Suppressor macrophage treated with lipopolysaccharide for 4 hours (primary cell): ENCODE results near the gene SEMA3A.

Experiments
- DNase-seq: peaks from one replicate; pipeline ENCODE4 v3.0.0-alpha.2; 2020

Gene SEMA3A

DNA sequence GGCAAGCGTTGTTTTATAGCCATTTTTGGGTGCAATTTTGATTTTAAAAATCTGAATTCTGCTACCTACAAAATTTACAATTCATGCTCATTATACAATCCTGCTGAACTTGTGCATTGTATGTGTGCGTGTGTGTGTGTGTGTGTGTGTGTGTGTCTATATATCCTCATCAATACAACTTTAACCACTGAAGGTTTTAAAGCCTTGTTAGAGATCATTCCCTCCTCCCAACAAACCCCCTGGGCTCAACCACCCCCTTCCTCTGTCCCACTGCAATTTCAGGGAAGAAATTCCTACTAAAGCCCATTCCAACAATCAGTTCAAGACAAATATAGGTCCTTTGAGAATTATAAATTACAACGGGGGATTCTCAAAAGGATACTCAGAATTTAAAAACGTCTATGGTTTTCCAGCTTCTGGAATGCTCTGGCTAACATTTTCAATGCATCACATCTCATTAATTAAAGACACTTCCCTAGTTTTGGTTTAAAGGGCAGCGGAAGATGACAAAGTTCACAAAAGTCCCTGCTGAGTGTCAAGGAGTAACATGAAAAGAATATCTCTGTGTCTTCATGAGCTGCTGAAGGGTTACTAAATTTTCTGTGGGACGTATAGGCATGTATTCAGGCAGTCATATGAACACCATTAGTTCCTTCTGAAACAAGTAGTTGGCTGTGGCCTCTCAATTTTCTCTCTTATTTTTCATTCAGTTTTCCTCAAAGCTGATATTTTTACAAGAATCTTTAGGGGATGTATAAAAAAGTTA is 889 bp upstream of the SEMA3A start:
- DNase-seq, result peak; percentile 49

DNA sequence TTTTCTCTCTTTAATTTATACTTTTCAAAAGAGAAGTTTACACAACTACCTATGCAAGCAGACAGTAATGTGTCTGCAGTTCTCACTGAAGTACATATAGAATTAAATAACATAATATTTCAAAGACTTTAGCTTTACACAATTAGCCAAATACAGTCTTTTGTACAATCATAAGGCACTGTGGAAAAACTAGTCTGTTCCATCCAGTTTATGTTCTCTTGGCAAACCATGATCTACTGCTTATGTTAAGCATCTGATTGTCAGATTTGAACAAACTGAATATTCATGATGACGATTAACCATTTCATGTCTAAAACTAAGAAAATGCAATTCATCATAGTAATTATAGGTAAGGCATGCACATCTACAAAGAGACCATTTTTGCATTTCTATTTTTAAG is 842 bp downstream of the SEMA3A start:
- DNase-seq, result no peak

DNA sequence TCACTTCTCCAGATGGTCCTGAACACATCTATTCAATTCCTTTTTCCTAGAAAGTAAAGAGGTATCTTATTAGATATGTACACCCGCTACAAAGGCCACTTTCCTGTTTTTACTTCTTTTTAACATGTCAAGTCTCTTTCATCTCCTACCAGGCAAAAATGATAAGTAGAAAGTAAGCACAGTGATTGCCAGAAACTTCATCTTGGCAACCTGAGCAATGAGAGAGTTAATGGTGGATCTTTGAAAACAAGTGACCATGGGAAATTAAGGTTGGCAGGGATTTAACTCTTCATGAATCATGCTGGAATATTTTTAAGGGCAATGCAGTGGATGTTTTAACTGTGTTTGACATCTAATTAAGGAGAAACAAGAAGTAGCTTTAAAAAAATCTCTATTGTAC is 2.7 kb downstream of the SEMA3A start:
- DNase-seq, result no peak

DNA sequence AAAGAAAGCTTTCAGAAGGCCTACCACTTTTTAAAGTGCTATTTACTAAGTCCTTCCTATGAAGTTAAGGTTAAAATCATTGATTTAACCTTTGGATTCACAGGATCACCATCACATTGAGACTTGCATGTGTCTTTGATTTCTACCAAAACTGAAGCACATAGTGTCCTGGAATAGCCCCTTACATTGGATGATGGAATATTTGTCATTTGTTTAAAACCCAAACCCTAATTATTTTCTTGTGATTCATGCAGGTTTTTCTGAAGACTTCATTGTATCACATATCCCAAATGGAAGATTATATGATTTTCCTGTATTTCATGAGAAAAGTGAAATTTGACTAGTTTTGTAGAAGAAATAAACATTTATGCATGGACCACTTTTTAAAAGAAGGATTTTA is 3.3 kb downstream of the SEMA3A start:
- DNase-seq, result no peak

DNA sequence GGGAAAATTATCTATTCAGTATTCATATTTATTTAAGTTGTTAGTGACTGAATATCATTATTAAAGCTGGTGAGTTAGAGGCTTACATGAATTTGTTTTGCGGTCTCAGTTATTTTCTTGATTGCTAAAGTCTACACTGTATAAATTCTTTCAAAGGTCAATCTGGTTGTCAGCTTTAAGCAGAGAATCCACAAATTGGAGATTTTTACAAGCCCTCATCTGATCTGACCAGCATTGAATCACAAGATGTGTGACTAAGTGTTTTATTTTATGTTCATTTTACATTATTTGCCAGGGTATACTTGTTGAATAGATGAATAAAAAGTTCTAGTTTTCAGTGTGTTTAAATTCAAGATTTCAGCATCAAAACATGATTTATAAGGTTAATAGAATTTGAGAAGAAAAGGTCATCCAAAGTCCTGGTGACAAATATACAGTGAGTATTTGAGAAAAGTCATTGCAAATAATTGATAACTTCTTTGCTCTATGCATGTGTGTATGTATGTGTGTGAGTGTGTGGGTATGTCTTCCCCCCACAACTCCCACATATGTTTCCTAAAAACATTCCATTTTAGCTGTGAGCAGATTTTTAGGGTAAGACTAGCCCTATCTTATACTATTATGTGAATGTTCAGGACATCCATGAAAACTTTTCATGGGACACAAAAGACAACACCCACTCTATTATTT is 4.4 kb downstream of the SEMA3A start:
- DNase-seq, result no peak

DNA sequence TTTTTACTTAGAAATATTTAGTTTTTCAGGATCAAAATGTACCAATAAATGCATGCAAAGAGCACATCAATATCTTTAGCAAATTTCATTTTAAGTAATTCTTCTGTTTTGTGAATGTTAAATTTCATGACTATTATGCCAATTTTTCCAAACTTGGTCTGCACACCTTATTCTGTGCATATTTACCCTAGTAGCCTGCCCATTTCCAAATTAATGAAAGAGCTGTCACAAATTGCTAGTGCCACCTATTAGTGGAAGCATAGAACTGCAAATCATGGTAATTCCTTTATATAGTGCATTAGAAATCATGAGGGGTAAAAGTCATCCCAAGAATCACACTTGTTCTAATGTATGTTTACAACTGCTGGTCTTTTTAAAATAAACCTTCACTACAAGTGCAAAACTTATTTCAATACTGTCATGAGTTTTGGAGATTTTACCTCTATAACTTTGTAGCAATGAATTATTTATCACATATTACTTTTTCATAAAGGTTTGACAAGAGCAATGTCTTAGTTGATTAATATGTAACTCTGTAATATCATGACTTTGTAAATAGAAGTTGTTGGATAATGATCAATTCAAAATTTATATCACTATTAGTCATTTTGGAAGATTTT is 5.7 kb downstream of the SEMA3A start:
- no peak for DNase-seq

DNA sequence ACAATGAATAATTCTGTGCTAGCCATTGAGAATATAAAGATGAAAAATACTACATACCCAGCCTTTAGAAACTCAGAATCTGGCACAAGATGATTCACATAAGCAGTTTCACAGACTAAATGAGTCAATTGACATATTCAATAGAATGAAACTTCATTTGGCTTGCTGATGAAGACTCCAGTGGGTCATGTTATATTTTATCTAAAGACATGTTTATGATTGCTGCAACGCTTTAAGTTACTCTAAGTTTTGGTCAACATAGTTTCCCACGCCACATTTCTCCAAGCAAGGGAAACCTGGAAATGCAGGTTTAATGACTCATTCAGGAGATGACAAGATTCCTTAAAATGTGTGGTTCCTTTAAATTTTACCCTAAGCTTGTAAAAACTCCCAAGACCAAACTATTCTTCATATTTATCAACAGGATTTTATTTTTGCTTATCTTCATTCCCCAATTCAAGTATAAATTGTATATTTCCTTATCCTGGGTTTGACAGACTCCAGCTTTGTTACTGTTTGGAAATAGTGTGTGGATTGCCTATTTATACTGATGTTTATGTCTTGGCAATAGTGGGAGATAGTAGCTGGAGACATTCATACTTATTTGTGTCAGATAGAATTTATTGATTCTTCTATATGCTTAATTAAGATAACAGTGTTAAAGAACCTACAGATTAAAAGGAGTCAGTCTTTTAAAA is 6.6 kb downstream of the SEMA3A start:
- no peak for DNase-seq

DNA sequence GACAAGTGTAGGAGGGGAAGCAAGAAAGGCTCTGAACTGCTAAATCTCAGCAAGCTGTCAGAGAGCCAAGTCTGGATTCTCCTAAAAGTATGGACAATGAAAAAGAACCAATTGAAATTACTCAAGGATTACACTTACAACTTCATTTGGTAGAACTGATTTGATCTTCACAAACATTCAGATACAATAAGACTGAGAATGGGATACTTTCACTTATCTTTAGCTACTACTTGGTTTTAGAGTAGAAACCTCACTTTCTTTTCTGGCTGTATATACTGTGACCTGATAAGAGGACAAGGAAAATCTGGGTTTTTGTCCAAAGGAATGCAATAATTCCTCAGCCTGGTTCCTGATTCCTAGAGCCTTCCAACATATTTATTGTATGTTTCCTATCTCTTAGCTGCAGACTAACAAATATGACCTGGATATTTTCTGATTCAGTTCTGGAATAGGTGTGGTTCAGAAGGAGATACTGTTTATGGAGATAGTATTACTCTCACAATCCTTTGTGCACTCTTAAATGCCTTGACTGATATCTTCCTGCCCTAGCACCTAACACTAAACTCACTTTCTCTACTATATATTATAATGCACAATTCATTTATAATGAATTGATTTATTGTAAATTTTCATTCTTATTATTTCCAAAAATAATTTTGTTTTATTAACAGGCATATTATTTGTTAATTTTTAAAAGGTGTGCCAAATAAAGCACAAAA is 7.3 kb downstream of the SEMA3A start:
- DNase-seq, result no peak

DNA sequence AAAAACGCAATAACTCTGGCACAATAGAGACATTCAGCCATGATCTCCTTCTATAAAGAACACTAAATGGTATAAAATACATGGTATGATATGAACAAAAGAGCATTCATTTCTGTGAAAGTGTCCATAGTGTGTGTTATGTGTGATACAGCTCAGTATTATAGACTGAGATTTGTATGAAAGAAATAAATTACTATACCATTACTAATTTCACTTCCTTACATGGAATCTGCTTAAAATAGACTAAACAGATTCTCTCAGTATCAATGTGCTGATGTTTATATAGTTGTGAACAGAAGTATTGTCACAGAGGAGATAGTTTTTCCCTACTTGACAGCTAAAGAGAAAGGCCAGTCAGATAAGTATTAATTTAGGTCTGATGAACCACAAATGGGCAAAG is 10.8 kb downstream of the SEMA3A start:
- DNase-seq, result no peak

DNA sequence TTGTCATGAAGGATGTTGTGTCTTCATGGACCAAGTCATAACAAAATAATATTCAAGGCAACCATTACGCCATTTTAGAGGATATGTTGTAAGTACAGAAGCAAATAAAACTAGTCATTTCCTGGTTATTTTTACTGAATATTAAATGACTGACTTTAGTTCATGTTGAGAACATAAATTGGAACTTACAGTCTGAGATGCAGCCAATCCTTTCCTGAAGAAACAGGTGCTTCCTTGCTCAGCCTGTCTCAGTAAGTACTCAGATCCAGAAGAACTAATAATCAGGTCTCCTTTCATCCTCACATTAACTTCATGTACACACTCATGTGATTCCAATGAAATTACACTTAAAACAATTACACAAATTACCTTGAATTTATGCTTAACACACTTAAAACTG is 12.3 kb downstream of the SEMA3A start:
- no peak for DNase-seq

DNA sequence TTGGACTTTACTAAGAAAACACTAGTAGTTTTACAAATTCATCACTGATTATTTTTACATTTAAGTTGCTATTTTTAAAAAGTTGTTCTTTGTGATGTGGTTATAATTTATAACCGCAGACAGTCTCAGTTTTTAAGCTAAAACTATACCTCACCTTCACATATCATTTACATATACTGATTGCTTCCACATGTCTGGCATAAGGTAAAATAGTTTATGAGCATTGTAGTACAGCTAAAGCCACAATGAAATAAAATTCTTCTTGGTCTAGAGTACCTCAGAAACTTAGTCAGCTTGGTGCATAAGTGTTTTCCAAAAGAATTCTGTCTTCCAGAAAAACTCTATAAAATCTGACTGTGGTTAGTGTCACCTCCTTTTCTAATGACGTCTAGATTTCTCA is 13.0 kb downstream of the SEMA3A start:
- DNase-seq, result no peak

DNA sequence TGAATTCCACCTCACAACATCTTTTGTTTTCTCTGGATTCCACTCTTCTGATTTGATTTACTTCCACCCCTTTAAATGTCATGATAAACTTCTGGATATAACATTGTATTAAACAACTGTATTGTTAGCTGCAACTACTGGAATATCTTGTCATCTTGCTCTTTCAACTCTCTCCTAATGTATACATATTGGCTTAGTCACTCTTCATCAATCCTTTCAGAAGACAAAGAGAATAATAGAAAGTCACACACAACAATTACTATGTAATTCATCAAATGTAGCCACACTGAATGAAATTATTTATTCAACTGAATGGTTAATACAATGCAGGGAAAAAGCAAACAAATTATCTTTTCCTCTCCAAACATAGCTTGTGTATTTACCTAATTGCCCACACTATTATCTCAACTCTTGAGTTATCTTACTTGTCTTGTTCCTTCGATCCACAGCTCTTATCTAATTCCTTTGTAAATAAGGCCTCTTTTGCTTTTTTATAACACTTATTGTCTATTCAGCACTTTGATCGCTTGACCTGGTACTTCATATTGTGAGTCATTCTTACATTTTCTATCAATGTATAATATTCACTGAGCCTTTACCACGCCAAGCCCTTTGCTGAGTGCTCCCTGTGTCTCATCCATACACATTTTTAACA is 16.7 kb downstream of the SEMA3A start:
- DNase-seq, result no peak

DNA sequence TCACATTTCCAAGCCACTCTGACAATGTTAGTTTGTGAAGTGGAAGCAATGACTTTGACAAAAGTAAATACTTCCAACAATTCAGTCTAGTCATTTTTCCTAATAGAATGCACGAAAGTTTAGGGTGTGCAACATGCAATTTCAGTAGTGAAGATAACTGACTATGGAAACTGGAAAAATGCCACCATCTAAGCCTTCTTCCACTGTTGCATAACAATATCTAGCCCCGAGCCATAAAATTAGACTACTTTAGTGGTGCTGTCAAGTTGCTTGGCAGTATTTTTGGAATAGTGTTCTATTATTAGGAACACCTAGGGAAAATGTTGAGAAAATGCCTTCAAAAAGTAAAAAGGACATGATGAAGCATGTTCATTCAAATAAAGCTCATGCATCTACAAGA is 17.9 kb downstream of the SEMA3A start:
- no peak for DNase-seq

DNA sequence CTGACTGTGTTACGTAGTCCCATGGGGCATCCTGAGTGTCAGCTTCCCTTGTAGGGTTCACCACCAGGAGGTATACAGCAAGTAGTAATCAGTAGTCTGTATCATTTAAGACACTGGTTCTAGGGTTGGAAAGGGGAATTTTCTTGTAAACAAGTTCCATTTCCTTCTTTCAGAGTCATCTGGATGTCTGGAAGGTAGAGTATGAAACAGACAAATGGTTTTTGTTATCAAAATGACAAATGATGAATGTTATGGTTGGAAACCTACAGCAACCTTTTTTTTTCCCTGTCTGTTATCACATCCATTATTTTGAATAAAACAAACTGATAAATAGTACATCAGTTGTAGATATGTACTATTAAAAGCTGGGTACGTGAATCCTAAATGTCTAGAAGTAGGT is 19.1 kb downstream of the SEMA3A start:
- DNase-seq, result no peak

DNA sequence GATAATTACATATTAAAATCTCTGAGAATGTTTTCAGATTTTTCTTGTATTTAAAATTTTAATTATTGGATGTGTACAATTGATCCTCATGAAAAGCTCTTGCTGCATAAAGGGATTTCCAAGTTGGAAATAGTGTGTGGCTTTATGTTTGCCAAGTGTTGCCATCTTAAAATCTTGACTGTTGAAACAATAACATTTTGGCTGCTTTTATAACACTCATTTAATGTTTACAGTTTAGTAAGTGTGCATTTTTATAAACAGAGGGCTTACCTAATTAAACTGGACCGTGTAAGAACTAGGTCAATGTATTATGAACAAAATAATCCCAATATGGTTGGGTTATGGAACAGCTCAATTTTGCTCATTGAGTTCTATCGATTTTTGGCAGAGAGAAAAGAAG is 23.9 kb downstream of the SEMA3A start:
- DNase-seq, result no peak

DNA sequence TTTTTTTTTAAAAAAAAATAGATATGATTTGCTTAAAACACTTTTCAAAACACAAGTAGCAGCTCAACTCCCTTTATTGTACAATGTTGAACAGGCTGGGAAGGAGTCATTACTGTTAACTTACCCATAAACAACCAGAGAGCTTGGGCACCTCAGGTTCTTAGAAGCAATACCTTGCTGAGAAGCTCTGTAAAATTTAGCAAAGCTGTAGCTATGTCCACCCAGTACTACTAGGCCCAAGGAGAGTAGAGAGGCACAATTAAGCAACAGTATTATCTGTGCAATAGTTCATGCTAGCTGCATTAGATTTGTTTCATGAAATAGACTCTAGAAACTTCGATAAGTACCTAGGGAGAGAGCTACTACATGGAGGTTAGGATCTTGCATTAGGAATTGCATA is 32.0 kb downstream of the SEMA3A start:
- DNase-seq, result no peak

DNA sequence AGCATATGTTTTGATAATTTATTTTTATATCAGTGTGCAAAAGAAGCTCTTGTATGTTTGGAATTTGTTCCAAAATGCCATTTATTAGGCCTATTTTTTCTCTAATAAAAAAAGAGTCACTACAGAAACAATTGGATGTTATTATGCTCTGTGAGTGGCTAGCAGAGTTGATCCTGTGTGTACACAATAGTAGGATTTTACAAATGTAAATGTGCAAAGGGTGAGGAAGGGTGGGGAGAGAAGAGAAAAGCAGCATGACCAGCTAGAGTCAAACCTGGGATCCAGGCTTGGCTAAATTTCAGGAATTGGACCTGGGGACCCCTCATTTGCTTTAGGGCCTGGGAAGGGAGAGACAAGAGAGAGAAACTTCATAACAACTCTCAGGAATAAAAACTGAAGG is 32.5 kb downstream of the SEMA3A start:
- no peak for DNase-seq

DNA sequence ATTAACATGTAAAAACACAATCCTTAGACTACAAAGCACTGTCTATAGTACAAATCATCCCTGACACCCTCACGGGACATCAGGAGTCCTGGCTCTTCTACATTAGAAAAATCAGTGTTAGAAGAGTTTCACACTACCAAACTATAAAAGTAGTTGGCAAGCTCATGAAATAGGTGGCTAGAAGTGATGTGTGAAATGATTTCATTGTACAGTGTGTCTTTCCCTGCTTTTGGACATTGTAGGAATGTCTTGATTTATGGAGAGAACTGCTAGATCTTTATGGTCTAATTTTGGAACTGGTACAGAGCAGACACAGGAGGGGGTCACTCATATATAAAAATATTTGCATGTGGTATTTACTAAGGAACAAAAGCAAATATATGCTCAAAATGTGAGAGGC is 33.2 kb downstream of the SEMA3A start:
- DNase-seq, result no peak

DNA sequence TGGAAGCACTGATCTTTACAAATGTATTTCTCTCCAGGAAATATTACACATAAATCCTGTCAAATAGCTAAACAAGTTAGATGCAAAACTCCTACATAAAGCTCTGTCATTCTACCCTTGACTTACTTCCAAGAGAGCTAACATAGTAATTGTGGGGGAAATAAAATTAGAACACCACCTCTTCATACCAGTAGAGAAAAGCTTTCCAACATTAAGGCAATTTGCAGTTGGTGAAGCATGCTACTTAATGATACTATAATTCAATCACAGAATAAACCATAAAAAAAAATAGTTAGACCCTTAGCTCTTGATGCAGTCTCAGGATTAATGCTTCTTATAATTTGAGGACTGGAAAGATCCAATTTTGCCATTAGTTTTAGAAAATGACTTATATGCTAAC is 35.2 kb downstream of the SEMA3A start:
- no peak for DNase-seq

DNA sequence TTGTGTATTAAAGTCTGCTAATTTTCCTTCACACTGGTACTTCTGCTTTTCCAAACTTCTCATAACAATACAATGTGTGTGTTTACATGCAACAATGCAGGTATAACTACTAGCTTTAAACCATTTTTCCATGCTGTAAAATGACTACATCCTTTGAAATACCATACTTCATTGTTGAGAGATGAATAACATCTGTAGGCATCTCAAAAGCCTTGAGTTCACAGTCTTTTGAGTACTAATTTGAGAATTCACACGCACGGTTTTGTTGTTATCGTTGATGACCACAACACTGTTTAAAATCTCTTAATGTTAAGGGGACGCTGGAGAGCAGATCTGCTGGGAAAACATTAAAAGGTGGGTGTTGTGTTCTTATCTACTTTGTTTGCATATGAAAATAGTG is 37.4 kb downstream of the SEMA3A start:
- no peak for DNase-seq

DNA sequence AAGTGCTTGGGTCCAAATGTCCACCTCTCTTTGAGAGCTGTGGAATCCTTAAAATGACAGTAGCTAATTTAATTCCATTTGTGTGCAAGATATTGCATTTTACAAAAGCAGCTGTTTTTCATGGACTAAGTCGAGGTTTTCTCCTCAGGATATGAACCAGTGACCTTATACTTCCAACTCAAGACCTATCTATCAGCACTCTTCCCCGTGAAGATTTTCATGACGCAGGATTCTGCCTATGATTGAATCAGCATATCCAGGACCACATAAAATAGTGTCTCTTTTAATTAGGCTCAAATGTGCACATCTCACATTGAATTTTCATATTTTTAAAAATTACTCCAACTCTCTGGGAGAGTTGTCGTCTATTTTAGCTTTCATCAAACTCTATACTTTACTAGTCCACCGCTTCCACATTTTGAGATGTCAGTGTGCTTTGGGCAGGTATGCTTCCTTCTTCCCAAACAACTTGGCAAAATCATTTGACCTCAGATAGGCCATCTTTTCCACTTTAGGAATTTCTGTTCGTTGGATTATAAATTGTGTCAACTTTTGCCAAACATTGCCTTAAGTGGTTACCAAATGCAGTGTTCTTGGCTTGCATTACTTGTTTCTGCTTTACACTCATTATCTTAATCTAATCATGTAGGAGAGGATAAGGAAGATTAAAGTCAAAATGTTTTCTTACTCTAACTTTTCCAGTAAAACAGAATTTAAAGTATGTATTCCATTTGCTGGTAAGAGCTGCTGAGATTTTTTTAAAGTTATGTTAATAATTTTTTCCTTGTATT is 39.4 kb downstream of the SEMA3A start:
- no peak for DNase-seq

DNA sequence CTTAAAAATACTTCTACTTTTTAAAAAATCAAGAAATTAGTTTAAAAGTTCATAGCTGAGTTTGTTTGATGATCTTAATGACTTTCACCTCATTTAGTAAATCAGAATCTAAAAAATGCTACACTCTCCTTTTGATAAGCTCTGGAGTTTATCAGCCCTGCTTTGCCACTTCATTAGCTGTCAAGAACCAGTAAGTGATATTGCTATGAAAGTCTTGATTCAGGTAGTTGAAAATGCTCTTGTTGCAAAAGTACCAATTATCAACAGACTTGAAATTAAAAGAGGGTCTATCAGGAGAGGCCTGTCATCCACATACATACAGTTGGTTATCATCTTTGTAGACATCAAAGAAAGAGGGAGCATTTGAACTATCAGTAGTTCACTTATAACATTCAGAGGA is 41.6 kb downstream of the SEMA3A start:
- no peak for DNase-seq
